GM19468 (cell line): Measurements from ENCODE around the gene CERS6.
"Not testable (repeated sequence)": the region's sequence is repeated elsewhere in the genome, so short reads cannot be mapped to it uniquely, and the experiment has no call there.

ENCODE experiments used
- ATAC-seq: cut with Tn5 transposase; IDR thresholded peaks from one replicate; pipeline ENCODE4 v1.9.1; 2021; ENCODE audit warnings: mild to moderate bottlenecking, moderate library complexity, moderate number of reproducible peaks; ENCODE audit not compliant: unreplicated experiment; ENCODE audit errors: extremely low read depth

Gene CERS6

DNA sequence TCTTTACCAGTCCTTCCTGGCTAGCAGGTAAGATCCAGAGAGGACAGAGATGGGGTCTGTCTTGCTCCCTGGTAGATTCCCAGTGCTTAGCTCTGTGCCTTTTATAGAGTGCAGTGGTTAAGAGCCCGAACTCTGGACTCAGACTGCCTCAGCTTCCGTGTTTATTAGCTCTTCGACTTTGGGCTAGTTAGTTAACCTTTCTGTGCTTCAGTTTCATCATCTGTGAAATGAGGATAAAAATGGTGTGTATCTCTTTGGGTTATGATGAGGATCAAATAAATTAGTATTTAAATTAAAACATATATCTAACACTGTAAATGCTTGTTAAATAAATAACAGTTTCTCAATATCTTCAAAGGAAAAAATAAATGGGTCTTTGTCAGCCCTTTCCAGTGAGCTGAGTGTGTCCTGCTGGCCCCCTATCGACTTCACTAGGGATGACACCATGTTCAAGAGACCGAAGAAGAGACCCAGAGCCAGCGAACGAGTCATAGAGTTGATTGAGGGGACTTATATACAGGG, 38.2 kb downstream of the CERS6 start:
- no peak for ATAC-seq

DNA sequence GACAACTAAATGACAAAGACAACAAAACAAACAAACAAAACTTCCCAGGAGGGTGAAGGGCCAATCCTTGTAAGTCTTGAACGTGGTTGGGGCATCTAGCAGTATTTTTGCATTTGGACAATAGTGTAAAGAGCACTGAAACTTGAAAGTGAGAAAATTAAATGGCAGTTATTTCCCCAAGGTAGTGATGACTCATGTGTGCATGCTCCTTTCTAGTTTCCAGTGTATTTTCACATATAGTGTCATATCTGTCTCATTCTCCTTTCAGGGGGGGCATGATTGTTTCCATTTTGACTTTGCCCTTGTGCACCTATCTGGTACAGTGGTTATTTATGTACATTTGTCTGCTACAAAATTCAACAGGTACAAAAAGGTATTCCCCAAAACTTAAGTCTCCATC, 39.5 kb downstream of the CERS6 start:
- peak; percentile 78 for ATAC-seq

- no peak for ATAC-seq
Observed at GRCh38 chr2:168496906-168497305, 40.8 kb downstream of the CERS6 start.

- ATAC-seq = no peak
Observed at GRCh38 chr2:168499500-168499899, 43.4 kb downstream of the CERS6 start.

DNA sequence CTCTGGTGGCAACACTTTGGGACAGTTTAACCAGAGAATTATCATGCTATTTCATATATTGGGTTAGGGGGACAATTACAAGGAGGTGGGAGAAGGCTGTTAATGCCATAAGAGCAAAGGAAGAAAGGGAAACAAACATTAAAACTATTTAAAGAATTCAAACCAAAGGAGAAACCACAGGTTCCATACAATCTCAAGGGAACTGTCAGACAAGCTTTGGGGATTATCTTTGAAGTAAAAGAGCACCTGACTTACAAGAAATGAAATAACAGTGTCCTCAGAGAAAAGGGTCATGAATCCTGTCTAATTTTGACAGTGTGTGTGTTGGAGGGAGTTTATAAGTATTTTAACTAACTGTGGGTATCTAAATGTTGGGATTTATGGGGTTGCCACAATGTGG, 44.4 kb downstream of the CERS6 start:
- no peak for ATAC-seq

GRCh38 chr2:168501466-168502065, 45.5 kb downstream of the CERS6 start:
- no peak for ATAC-seq

DNA sequence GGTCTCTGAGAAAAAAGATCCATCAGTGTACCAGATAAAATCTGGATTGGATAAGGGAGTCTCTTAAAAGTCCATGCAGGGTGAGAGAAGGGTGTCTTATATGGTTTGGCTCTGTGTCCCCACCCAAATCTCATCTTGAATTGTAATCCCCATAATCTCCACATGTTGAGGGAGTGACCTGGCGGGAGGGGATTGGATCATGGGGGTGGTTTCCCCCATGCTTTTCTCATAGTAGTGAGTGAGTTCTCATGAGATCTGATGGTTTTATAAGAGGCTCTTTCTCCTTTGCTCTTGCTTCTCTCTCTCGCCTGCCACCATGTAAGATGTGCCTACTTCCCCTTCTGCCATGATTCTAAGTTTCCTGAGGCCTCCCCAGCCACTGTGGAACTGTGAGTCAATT, 46.8 kb downstream of the CERS6 start:
- ATAC-seq = not testable (repeated sequence)

GRCh38 chr2:168503901-168504300, 47.8 kb downstream of the CERS6 start:
- ATAC-seq = no peak

- ATAC-seq = no peak
Observed at GRCh38 chr2:168504323-168504722, 48.3 kb downstream of the CERS6 start.

GRCh38 chr2:168510125-168510756, 54.2 kb downstream of the CERS6 start:
- no peak for ATAC-seq

GRCh38 chr2:168514692-168515091, 58.6 kb downstream of the CERS6 start:
- ATAC-seq = no peak

DNA sequence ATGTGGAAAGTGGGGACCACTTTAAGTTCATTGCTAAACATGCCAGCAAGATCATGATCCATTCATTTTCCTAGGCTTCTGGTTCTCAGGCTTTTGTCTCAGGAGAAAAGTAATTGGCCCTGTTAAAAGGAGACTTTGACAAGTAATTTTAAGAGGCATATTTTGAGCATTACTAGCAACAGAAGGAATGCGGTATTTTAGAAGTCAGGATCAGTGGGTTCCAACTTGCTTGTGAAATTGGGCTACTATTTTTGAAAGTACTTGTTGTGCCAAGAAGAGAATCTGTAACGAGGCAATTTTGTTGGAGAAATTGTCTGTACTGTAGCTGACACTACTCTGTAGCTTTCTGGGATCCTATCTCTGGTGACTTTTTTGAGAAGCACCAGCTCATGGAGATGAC, 59.4 kb downstream of the CERS6 start:
- no peak for ATAC-seq

DNA sequence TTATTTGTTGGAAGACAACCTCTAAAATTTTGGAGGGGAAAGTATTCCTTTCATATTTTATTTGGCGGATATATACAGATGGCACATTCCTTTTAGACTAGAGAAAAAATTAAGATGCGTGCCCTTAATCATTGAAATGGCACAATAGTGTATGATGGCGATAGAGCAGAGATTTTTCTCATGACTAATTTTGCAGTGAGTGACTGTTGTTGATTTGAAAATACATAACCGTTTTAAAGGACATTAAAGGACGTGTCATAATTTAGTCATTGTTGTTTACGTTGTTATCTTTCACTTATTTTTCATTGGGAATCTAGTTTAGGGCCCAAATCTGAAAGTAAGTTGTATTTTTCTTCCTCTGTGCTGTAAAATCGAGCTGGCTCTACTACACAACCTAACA, 61.7 kb downstream of the CERS6 start:
- ATAC-seq = no peak

DNA sequence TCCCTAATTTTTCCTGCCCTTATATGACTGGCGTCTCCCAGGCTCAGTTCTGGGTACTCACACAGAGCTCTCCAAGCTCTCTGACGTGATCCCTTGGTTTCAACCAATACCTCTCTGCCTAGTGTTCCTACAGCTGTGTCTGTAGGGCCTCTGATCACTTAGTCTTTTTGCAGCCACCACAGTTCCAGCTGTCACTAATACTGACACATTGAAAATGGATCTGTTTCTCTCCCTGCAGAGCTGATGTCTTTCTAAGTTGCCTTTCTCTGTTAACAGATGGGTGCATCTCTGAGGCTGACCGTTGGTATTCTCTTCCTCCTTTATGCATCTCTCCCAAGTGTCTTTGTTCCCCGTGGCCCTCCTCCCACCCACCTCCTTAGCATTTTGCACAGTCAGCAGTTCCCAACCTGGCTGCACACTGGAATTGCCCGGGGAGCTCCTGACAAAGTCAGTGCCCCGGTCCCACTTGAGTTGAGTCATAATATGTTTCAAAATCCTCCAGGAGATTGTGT, 62.5 kb downstream of the CERS6 start:
- peak; percentile 29 for ATAC-seq

- no peak for ATAC-seq
Observed at GRCh38 chr2:168519534-168520308, 63.6 kb downstream of the CERS6 start.

DNA sequence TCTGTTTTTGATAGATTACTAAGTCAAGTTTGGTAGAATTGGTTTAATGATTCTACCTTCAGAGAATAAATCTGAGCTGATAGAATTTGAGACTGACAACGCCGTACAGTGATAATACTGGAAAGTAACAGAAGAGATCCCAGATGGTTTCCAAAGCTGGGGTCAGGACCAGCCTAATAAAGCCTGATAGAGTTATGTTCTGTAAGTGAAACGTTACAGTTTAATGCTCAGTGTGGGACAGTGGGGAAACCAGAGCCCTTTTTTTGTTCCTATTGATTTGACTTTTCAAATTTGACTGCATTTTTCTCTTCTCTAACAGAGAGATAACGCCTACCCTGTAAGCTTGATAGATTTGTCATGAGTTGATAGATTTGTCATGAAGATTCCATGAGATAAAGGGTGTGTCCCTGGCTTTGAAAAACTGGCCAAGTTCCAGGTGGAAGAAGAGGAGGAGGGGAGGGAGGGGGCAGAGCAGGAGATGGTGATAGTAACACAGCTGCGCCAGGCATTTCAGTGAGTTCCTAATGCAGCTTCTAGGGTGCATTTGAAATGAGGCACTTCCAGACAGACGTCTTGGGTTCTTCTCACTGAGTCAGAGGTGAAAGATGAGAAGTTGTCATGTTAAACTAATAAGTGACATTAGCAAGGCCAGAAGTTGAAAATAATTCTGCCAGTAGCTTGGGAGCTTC, 65.1 kb downstream of the CERS6 start:
- no peak for ATAC-seq

DNA sequence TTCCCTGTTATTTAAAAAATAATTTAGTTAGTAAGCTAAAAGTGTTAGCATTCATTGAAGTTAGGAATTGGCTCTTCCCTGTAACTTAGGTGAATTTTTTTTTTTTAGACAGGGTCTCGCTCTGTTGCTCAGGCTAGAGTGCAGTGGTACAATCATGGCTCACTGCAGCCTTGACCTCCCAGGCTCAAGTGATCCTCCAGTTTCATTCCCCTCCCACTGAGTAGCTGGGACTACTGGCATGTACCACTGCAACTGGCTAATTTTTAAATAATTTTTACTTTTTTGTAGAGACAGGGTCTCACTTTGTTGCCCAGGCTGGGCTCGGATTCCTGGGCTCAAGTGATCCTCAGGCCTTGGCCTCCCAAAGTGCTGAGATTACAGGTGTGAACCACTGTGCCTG, 66.4 kb downstream of the CERS6 start:
- ATAC-seq = no peak

DNA sequence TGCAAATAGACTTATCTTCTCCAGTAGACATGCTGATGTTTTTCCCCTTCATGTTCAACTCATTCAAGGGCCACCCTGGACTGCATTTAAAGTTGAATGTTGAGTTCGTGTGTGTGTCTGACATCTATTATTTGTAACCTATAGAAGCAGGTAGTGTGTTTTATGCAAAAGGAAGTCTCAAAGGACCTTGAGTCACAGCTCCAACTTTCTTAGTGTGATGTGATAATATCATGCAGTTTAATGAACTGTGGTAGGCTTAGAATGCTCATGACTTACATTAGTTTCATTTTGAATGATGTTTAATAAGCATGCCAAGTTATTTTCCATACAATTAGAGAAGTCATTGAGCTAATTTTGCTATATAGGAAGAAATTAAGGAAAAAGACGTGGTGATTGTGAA, 67.9 kb downstream of the CERS6 start:
- no peak for ATAC-seq

GRCh38 chr2:168525020-168525419, 68.9 kb downstream of the CERS6 start:
- no peak for ATAC-seq

GRCh38 chr2:168525716-168526446, 69.8 kb downstream of the CERS6 start:
- ATAC-seq = no peak
